Fibroblast of lung (primary cell): ENCODE data around the gene EFNA2. TPM values are rescaled to one million over a fixed set of nuclear protein-coding genes. Genes with fewer than 3 reads are reported as not detected.

Experiments
- DNase-seq, 2 donors: peaks; one replicate each; pipeline versions ENCODE4 v3.0.0 to v3.0.0-alpha.2; 2010; ENCODE audit warnings: low read depth in 2 of 2
- H2AFZ ChIP-seq: 2 replicates; pipeline ENCODE4 v1.5.1; 2012; ENCODE audit warnings: low read length, control low read depth, inconsistent platforms
- H3K27ac ChIP-seq: 2 replicates; pipeline ENCODE4 v1.5.1; 2011; ENCODE audit warnings: low read length, control low read depth; ENCODE audit not compliant: insufficient read depth
- H3K27me3 ChIP-seq: 2 replicates; pipeline ENCODE4 v1.5.1; 2011; ENCODE audit warnings: mild to moderate bottlenecking, low read length; ENCODE audit not compliant: control insufficient read depth, insufficient read depth
- H3K36me3 ChIP-seq: 2 replicates; pipeline ENCODE4 v1.5.1; 2011; ENCODE audit warnings: low read length; ENCODE audit not compliant: control insufficient read depth, insufficient read depth
- H3K4me1 ChIP-seq: 2 replicates; pipeline ENCODE4 v1.5.1; 2011; ENCODE audit warnings: low read length; ENCODE audit not compliant: control insufficient read depth, insufficient read depth; ENCODE audit errors: extremely low read depth
- H3K4me2 ChIP-seq: 2 replicates; pipeline ENCODE4 v1.5.1; 2011; ENCODE audit warnings: low read length, control low read depth; ENCODE audit not compliant: insufficient read depth; ENCODE audit errors: extremely low read depth
- H3K4me3 ChIP-seq, 4 experiments: fragments of 200-600 bp in 1 of 4; sonication (generic) in 1 of 4; replicated peaks in 1 of 4; 2 replicates each; pipeline ENCODE4 v1.5.1; 2011 to 2016; ENCODE audit warnings: low read length in 4 of 4, low read depth in 3 of 4, mild to moderate bottlenecking in 3 of 4, control low read depth in 2 of 4, inconsistent platforms in 1 of 4, mixed read lengths in 1 of 4; ENCODE audit not compliant: insufficient read depth in 1 of 4; ENCODE audit errors: control extremely low read depth in 1 of 4
- H3K79me2 ChIP-seq: 2 replicates; pipeline ENCODE4 v1.5.1; 2012; ENCODE audit warnings: mild to moderate bottlenecking, low read length, inconsistent platforms; ENCODE audit not compliant: control insufficient read depth, insufficient read depth
- H3K9ac ChIP-seq: 2 replicates; pipeline ENCODE4 v1.5.1; 2011; ENCODE audit warnings: mild to moderate bottlenecking, low read length, control low read depth; ENCODE audit not compliant: insufficient read depth
- H3K9me3 ChIP-seq: 2 replicates; pipeline ENCODE4 v1.5.1; 2012; ENCODE audit warnings: low read depth, low read length; ENCODE audit not compliant: control insufficient read depth, insufficient read depth
- H4K20me1 ChIP-seq: 2 replicates; pipeline ENCODE4 v1.5.1; 2011; ENCODE audit warnings: low read length; ENCODE audit not compliant: control insufficient read depth, insufficient read depth; ENCODE audit errors: extremely low read depth
- EZH2 ChIP-seq: IDR thresholded peaks from 2 replicates; pipeline ENCODE4 v1.5.1; 2012; ENCODE audit warnings: low read length, control low read depth, mild to moderate bottlenecking; ENCODE audit errors: missing control alignments
- polyA plus RNA-seq, 2 donors: library from polyadenylated mRNA; depleted of rRNA in 1 of 2; stranded (reverse) in 1 of 2; unstranded in 1 of 2; fragments of >200 nt; gene quantifications; 2 replicates each; pipeline ENCODE4 v1.2.1, GENCODE V29; 2011 to 2012; ENCODE audit warnings: missing spikeins in 1 of 2
- total RNA-seq: library from RNA; depleted of rRNA; stranded (reverse); fragments of >200 nt; gene quantifications from 2 replicates; pipeline ENCODE4 v1.2.1, GENCODE V29; 2014
- TF ChIP-seq, protein P1 (sequence below), 2 donors: IDR thresholded peaks in 1 of 2; conservative IDR thresholded peaks in 1 of 2; 1 replicate in 1 of 2; 2 replicates in 1 of 2; pipeline ENCODE4 v1.5.1; 2011 to 2012; ENCODE audit warnings: low read length in 2 of 2, control low read depth in 1 of 2, inconsistent platforms in 1 of 2, low read depth in 1 of 2, mild to moderate bottlenecking in 1 of 2

The EFNA2 gene
- total and polyA plus RNA-seq, 2 donors (not counting 1 experiment from before 2014, with no cell fraction given) = 0.17 TPM; not detected in 1

DNA sequence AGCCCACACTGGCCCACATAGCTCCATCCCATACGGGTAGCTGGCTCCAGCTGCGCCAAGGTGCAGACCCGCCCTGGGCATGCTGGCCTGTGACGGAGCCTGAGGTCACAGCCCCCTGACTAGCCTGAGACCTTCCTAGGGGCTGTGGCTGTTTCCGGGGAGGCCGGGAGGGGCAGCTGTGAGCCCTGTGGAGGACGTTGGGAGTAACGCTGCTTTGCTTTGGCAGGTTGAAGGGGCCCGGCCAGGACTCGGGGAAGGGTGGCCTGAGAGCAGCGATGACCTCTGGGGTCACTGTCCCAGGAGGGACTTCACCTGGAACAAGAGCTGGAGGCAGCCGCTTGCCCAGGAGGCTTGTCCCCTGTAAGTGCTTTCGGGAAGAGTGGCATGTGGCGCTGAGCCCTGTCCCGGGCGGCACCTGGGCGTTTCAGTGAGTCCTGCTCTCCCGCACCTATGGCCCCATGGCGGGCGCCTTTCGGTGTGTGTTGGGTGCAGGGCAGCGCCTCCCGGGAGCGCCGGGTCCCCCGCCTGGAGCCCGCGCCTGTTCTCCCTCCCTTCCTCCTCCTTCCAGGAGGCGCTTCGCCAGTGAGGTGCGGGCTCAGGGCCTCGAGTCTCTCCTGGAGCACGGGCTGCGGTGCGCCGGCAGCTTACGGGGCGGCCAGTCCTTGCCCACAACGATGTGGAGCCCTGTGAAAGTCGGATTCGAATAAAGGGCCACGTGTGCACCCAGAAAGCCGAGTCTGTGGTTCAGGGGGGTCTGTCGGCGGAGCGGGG is 11.4 kb upstream of the EFNA2 start:
- peaks cover 45% of the 10 kb centered on the region for H3K36me3 ChIP-seq

DNA sequence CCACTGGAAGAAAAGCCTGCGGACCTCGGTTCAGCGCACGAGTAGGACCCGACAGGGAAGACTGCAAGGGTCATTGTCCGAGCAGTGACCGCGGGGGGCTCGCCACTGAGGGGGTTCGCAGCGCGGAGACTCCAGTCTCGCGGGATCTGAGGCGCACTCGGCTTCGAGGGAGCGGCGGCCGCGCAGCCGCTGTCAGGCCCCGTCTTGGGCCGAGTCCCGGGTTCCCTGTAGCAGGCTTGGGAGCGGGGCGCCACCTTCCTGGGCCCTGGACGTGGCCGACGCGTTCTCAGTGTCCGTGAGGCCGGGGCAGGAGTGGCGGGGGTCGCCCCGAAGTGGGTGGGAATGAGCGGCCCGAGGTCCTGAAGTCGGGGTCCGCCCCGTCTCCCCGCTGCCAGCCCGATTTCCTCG is 10.8 kb upstream of the EFNA2 start:
- no peaks in the 10 kb centered on the region for H4K20me1 ChIP-seq
- H3K27ac ChIP-seq = peak overlapping the region; percentile 92
- H3K4me3 ChIP-seq = peak overlapping the region in 2 of 4 experiments; percentile 34 to 72
- H3K4me2 ChIP-seq = peak overlapping the region; percentile 63
- peaks cover 48% of the 10 kb centered on the region for H3K36me3 ChIP-seq
- peaks cover 34% of the 10 kb centered on the region for H3K4me1 ChIP-seq
- H3K9me3 ChIP-seq = no peaks in the 10 kb centered on the region
- no peak overlapping the region for H2AFZ ChIP-seq
- no peak for TF ChIP-seq EZH2
- TF ChIP-seq, protein P1, sequence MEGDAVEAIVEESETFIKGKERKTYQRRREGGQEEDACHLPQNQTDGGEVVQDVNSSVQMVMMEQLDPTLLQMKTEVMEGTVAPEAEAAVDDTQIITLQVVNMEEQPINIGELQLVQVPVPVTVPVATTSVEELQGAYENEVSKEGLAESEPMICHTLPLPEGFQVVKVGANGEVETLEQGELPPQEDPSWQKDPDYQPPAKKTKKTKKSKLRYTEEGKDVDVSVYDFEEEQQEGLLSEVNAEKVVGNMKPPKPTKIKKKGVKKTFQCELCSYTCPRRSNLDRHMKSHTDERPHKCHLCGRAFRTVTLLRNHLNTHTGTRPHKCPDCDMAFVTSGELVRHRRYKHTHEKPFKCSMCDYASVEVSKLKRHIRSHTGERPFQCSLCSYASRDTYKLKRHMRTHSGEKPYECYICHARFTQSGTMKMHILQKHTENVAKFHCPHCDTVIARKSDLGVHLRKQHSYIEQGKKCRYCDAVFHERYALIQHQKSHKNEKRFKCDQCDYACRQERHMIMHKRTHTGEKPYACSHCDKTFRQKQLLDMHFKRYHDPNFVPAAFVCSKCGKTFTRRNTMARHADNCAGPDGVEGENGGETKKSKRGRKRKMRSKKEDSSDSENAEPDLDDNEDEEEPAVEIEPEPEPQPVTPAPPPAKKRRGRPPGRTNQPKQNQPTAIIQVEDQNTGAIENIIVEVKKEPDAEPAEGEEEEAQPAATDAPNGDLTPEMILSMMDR (conservative IDR thresholded peaks at IDR 0.05 in 1 of 2, IDR thresholded peaks at IDR 0.05 in 1 of 2; ENCODE audit: low read depth in 1 of 2, low read length in 2 of 2) = no peak
- peak overlapping the region; percentile 85 for H3K9ac ChIP-seq
- peaks cover 56% of the 10 kb centered on the region for H3K79me2 ChIP-seq
- H3K27me3 ChIP-seq = no peaks in the 10 kb centered on the region
- no peak for DNase-seq

More for the DNA sequence above, 11.4 kb upstream of the EFNA2 start:
- Histone ChIP-seq H3K79me2 (peaks cover 58% of the 10 kb centered on the region), H3K9me3 (no peaks in the 10 kb centered on the region), H3K4me3 (peak overlapping the region in 1 of 4 experiments; percentile 72), H3K4me2 (peak overlapping the region; percentile 63), H3K9ac (peak overlapping the region; percentile 85), H2AFZ (no peak overlapping the region), H3K27me3 (no peaks in the 10 kb centered on the region), H3K4me1 (peaks cover 34% of the 10 kb centered on the region), H3K27ac (peak overlapping the region; percentile 92), H4K20me1 (no peaks in the 10 kb centered on the region)
- TF ChIP-seq EZH2 = no peak
- TF ChIP-seq, protein P1 (conservative IDR thresholded peaks at IDR 0.05 in 1 of 2, IDR thresholded peaks at IDR 0.05 in 1 of 2; ENCODE audit: low read depth in 1 of 2, low read length in 2 of 2) = no peak
- no peak for DNase-seq

DNA sequence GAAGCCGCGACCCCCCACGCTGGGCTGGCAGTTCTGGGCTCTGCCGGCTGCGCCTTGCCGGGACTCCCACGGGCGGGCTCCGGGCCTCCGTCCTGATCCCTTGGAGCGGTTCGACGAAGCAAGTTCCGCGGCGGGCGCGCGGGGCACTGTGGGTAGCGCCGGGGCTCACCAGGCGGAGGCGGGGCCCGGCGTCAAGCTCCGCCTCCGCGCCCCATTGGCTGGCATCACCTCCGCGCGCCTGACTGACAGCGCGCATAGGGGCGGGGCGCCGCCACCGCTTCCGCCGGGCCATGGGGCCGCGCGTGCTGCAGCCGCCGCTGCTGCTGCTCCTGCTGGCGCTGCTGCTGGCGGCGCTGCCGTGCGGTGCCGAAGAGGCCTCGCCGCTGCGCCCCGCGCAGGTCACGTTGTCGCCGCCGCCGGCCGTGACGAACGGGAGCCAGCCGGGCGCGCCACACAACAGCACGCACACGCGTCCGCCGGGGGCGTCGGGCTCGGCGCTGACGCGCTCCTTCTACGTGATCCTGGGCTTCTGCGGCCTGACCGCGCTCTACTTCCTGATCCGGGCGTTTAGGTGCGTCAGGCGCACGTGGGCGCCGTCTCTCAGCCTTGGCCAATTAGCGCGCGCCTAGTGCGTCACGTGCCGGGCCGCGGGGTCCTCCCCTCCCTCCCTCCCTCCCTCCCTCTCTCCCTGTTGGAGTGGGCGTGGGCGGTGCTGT is 10.3 kb upstream of the EFNA2 start, which contains the start of gene FAM174C:
FAM174C (plus strand) TSS at position 271 of the 716 bp plus-strand sequence; CDS start at position 291, 20 bp downstream.
- Histone ChIP-seq H3K27ac (peak within 1 kb of the TSS; percentile 92), H2AFZ (no peak within 1 kb of the TSS), H4K20me1 (no peaks in the 10 kb centered on the region), H3K27me3 (no peaks in the 10 kb centered on the region), H3K9me3 (no peaks in the 10 kb centered on the region), H3K4me2 (peak within 1 kb of the TSS; percentile 93), H3K4me1 (peaks cover 34% of the 10 kb centered on the region), H3K9ac (peak within 1 kb of the TSS; percentile 85), H3K4me3 (peak within 1 kb of the TSS; percentile 52 to 72 (median 63)), H3K36me3 (peaks cover 52% of the 10 kb centered on the region), H3K79me2 (peaks cover 51% of the 10 kb centered on the region)
- TF ChIP-seq EZH2 = no peak
- TF ChIP-seq, protein P1 (conservative IDR thresholded peaks at IDR 0.05 in 1 of 2, IDR thresholded peaks at IDR 0.05 in 1 of 2; ENCODE audit: low read depth in 1 of 2, low read length in 2 of 2) = no peak
- peak; percentile 96 to 97 for DNase-seq
